Neural cell (in vitro differentiated cells): ENCODE results near the gene CARD6. TPM values are rescaled to one million over a fixed set of nuclear protein-coding genes. Genes with fewer than 3 reads are reported as not detected.
"Not testable (repeated sequence)": the region's sequence is repeated elsewhere in the genome, so short reads cannot be mapped to it uniquely, and the experiment has no call there.

Source experiments
- H2AFZ ChIP-seq: fragments of 200-600, 300-800 bp; sonication (generic), shearing (Covaris generic); 2 replicates; pipeline ENCODE4 v1.6.0; 2014; ENCODE audit warnings: low read depth, mild to moderate bottlenecking, antibody characterized with exemption, low read length, moderate library complexity
- H3F3A ChIP-seq: fragments of 200-600 bp; shearing (Covaris generic); 2 replicates; pipeline ENCODE4 v1.6.1; 2016; ENCODE audit warnings: mild to moderate bottlenecking, moderate library complexity, mixed read lengths, antibody characterized with exemption, low read length; ENCODE audit not compliant: insufficient read depth, poor library complexity, severe bottlenecking
- H3K27ac ChIP-seq: fragments of 200-600, 300-800 bp; sonication (generic), shearing (Covaris generic); 2 replicates; pipeline ENCODE4 v1.5.1; 2014; ENCODE audit warnings: mild to moderate bottlenecking, low read length, moderate library complexity
- H3K27me3 ChIP-seq: fragments of 300-800, 200-600 bp; sonication (generic), shearing (Covaris generic); 2 replicates; pipeline ENCODE4 v1.6.0; 2014; ENCODE audit warnings: mild to moderate bottlenecking, low read depth, low read length, moderate library complexity; ENCODE audit not compliant: insufficient read depth
- H3K36me3 ChIP-seq: fragments of 300-800, 200-600 bp; sonication (generic), shearing (Covaris generic); 2 replicates; pipeline ENCODE4 v1.5.1; 2014; ENCODE audit warnings: mild to moderate bottlenecking, antibody characterized with exemption, low read length, moderate library complexity; ENCODE audit not compliant: insufficient read depth
- H3K4me2 ChIP-seq: fragments of 300-800, 200-600 bp; sonication (generic), shearing (Covaris generic); 2 replicates; pipeline ENCODE4 v1.6.0; 2014; ENCODE audit warnings: mild to moderate bottlenecking, low read length
- H3K4me3 ChIP-seq: fragments of 300-800, 200-600 bp; sonication (generic), shearing (Covaris generic); 2 replicates; pipeline ENCODE4 v1.5.1; 2014; ENCODE audit warnings: mild to moderate bottlenecking, low read length, moderate library complexity
- H3K79me2 ChIP-seq: fragments of 200-600 bp; shearing (Covaris generic); replicated peaks from 2 replicates; pipeline ENCODE4 v1.6.0; 2014; ENCODE audit warnings: mild to moderate bottlenecking, low read length, moderate library complexity; ENCODE audit not compliant: insufficient read depth
- H3K9ac ChIP-seq: fragments of 300-800, 200-600 bp; sonication (generic), shearing (Covaris generic); 2 replicates; pipeline ENCODE4 v1.6.1; 2016; ENCODE audit warnings: mild to moderate bottlenecking, low read length, mixed read lengths
- H3K9me2 ChIP-seq: fragments of 200-600 bp; shearing (Covaris generic); 2 replicates; pipeline ENCODE4 v1.6.1; 2016; ENCODE audit warnings: mild to moderate bottlenecking, low read length, mixed read lengths; ENCODE audit not compliant: insufficient read depth
- H3K9me3 ChIP-seq: fragments of 200-600, 300-800 bp; sonication (generic), shearing (Covaris generic); 2 replicates; pipeline ENCODE4 v1.6.1; 2016; ENCODE audit warnings: mild to moderate bottlenecking, mixed run types, low read length, moderate library complexity, mixed read lengths
- H4K20me1 ChIP-seq: fragments of 200-600 bp; shearing (Covaris generic); 2 replicates; pipeline ENCODE4 v1.6.1; 2016; ENCODE audit warnings: mild to moderate bottlenecking, mixed run types; ENCODE audit not compliant: insufficient read depth
- EP300 ChIP-seq: fragments of 450-650 bp; conservative IDR thresholded peaks from 2 replicates; pipeline ENCODE4 v1.6.1; 2014; ENCODE audit warnings: antibody characterized with exemption, mild to moderate bottlenecking, moderate library complexity; ENCODE audit not compliant: poor library complexity, severe bottlenecking
- EZH2 ChIP-seq: fragments of 200-600, 300-800 bp; shearing (Covaris generic), sonication (generic); IDR thresholded peaks from 2 replicates; pipeline ENCODE4 v1.6.1; 2014; ENCODE audit warnings: antibody characterized with exemption, low read length, borderline replicate concordance, mild to moderate bottlenecking; ENCODE audit not compliant: insufficient read depth, poor library complexity, severe bottlenecking
- MXI1 ChIP-seq: fragments of 450-650 bp; conservative IDR thresholded peaks from 2 replicates; pipeline ENCODE4 v1.6.1; 2014; ENCODE audit warnings: antibody characterized with exemption, mild to moderate bottlenecking; ENCODE audit not compliant: poor library complexity, severe bottlenecking
- POLR2AphosphoS5 ChIP-seq: IDR thresholded peaks from 2 replicates; pipeline ENCODE4 v1.6.1; 2012
- RAD21 ChIP-seq: fragments of 450-650 bp; conservative IDR thresholded peaks from 2 replicates; pipeline ENCODE4 v1.6.1; 2014; ENCODE audit warnings: antibody characterized with exemption, mild to moderate bottlenecking, moderate library complexity
- SMC3 ChIP-seq: fragments of 450-650 bp; conservative IDR thresholded peaks from 2 replicates; pipeline ENCODE4 v1.6.1; 2014; ENCODE audit warnings: antibody characterized with exemption, mild to moderate bottlenecking, moderate library complexity; ENCODE audit not compliant: poor library complexity
- TAF1 ChIP-seq: IDR thresholded peaks from 2 replicates; pipeline ENCODE4 v1.6.1; 2012; ENCODE audit warnings: low read depth
- polyA plus RNA-seq: library from polyadenylated mRNA; depleted of rRNA; stranded (reverse); fragments of >200 nt; gene quantifications from 2 replicates; pipeline ENCODE4 v1.2.3, GENCODE V29; 2014
- TF ChIP-seq, protein P1 (sequence below): IDR thresholded peaks from 2 replicates; pipeline ENCODE4 v1.6.1; 2012; ENCODE audit warnings: borderline replicate concordance
- TF ChIP-seq, protein P2 (sequence below): fragments of 450-650 bp; IDR thresholded peaks from 2 replicates; pipeline ENCODE4 v1.5.1; 2014; ENCODE audit warnings: antibody characterized with exemption, mild to moderate bottlenecking, moderate library complexity; ENCODE audit not compliant: poor library complexity, severe bottlenecking

The CARD6 gene
- polyA plus RNA-seq, 1 donor from 2014 or later = 0.06 TPM

DNA sequence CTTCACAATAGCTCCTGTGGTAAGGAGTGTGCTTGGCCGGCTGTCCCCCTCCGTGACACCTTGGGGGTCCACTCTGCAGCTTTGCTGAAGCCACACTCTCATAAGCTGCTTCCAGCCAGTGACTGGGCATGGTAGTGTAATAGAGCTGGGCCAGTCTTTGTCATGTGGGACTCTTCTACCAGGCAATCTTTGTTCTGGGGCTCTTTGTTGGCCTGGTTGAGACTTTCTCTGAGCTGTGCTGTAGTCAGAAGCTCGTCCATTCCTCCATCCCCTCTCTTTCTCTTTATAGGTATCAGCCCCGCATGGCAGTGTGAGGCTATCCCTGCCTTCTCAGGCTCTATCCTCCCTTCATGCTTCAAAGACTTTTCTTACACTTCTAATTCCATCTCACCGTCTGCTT lies 25.7 kb downstream of the CARD6 start:
- H2AFZ ChIP-seq = no peak overlapping the region
- H3K79me2 ChIP-seq = no peaks in the 10 kb centered on the region
- no peaks in the 10 kb centered on the region for H3K9me2 ChIP-seq
- H3K4me3 ChIP-seq = no peak overlapping the region
- H3F3A ChIP-seq = no peaks in the 10 kb centered on the region
- no peak overlapping the region for H3K4me2 ChIP-seq
- no peak overlapping the region for H3K9ac ChIP-seq
- H3K36me3 ChIP-seq = no peaks in the 10 kb centered on the region
- TF ChIP-seq EP300 (no peak), RAD21 (no peak)
- no peaks in the 10 kb centered on the region for H3K9me3 ChIP-seq
- no peak overlapping the region for H3K27ac ChIP-seq
- H3K27me3 ChIP-seq = no peaks in the 10 kb centered on the region
- no peaks in the 10 kb centered on the region for H4K20me1 ChIP-seq

DNA sequence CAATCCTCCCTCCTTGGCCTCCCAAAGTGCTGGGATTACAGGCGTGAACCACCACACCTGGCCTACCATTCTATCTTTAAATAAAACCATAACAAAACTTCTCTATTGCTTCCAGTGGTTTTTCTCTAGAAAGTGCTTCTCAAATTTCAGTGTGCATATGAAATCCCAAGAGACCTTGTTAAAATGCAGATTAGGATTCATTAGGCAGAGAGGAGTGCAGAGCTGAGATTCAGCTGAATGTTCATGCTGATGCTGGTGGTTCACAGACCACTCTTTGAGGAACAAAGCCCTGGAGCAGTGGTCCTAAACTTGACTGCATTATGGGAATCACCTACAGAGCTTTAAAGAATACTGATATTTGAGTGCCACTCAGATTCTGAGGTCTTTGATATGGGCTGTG lies 28.2 kb downstream of the CARD6 start:
- Histone ChIP-seq H4K20me1 (no peaks in the 10 kb centered on the region), H3K27ac (no peak overlapping the region), H3F3A (no peaks in the 10 kb centered on the region), H2AFZ (no peak overlapping the region), H3K36me3 (no peaks in the 10 kb centered on the region), H3K9ac (no peak overlapping the region), H3K27me3 (no peaks in the 10 kb centered on the region), H3K79me2 (no peaks in the 10 kb centered on the region), H3K9me2 (no peaks in the 10 kb centered on the region), H3K9me3 (no peaks in the 10 kb centered on the region), H3K4me3 (no peak overlapping the region), H3K4me2 (no peak overlapping the region)
- no peak for TF ChIP-seq MXI1
- TF ChIP-seq, protein P1, sequence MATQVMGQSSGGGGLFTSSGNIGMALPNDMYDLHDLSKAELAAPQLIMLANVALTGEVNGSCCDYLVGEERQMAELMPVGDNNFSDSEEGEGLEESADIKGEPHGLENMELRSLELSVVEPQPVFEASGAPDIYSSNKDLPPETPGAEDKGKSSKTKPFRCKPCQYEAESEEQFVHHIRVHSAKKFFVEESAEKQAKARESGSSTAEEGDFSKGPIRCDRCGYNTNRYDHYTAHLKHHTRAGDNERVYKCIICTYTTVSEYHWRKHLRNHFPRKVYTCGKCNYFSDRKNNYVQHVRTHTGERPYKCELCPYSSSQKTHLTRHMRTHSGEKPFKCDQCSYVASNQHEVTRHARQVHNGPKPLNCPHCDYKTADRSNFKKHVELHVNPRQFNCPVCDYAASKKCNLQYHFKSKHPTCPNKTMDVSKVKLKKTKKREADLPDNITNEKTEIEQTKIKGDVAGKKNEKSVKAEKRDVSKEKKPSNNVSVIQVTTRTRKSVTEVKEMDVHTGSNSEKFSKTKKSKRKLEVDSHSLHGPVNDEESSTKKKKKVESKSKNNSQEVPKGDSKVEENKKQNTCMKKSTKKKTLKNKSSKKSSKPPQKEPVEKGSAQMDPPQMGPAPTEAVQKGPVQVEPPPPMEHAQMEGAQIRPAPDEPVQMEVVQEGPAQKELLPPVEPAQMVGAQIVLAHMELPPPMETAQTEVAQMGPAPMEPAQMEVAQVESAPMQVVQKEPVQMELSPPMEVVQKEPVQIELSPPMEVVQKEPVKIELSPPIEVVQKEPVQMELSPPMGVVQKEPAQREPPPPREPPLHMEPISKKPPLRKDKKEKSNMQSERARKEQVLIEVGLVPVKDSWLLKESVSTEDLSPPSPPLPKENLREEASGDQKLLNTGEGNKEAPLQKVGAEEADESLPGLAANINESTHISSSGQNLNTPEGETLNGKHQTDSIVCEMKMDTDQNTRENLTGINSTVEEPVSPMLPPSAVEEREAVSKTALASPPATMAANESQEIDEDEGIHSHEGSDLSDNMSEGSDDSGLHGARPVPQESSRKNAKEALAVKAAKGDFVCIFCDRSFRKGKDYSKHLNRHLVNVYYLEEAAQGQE = no peak
- no peak for TF ChIP-seq EZH2
- TF ChIP-seq SMC3 = no peak

DNA sequence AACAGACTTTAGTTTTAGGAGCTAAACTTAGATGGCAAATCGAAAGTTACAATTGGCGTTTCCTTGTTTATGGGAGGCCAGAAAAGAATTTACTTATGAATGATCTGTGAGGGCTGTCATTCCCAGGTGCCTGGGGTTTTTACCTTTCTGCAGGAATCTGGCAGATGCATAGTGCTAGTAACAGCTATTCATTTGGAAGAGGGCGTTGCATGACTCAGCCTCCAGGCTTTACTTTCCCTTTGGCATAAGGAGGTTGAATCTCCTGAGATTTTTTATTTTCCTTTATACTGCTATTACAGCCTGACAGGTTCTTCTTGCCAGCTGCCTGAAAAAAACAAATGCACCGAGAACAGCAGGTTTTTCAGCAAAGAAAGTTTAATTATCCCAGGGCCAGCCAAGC lies 30.0 kb downstream of the CARD6 start:
- Histone ChIP-seq H3K4me3 (no peak overlapping the region), H3K9ac (no peak overlapping the region), H3K27me3 (no peaks in the 10 kb centered on the region), H3F3A (no peaks in the 10 kb centered on the region), H3K9me2 (no peaks in the 10 kb centered on the region), H4K20me1 (no peaks in the 10 kb centered on the region), H3K4me2 (no peak overlapping the region), H2AFZ (no peak overlapping the region), H3K27ac (no peak overlapping the region), H3K79me2 (no peaks in the 10 kb centered on the region), H3K9me3 (no peaks in the 10 kb centered on the region), H3K36me3 (no peaks in the 10 kb centered on the region)
- TF ChIP-seq, protein P2, sequence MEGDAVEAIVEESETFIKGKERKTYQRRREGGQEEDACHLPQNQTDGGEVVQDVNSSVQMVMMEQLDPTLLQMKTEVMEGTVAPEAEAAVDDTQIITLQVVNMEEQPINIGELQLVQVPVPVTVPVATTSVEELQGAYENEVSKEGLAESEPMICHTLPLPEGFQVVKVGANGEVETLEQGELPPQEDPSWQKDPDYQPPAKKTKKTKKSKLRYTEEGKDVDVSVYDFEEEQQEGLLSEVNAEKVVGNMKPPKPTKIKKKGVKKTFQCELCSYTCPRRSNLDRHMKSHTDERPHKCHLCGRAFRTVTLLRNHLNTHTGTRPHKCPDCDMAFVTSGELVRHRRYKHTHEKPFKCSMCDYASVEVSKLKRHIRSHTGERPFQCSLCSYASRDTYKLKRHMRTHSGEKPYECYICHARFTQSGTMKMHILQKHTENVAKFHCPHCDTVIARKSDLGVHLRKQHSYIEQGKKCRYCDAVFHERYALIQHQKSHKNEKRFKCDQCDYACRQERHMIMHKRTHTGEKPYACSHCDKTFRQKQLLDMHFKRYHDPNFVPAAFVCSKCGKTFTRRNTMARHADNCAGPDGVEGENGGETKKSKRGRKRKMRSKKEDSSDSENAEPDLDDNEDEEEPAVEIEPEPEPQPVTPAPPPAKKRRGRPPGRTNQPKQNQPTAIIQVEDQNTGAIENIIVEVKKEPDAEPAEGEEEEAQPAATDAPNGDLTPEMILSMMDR = no peak
- TF ChIP-seq EZH2 (no peak), TAF1 (no peak), RAD21 (no peak), POLR2AphosphoS5 (no peak), MXI1 (no peak), SMC3 (no peak), EP300 (no peak)
- TF ChIP-seq, protein P1 = no peak

DNA sequence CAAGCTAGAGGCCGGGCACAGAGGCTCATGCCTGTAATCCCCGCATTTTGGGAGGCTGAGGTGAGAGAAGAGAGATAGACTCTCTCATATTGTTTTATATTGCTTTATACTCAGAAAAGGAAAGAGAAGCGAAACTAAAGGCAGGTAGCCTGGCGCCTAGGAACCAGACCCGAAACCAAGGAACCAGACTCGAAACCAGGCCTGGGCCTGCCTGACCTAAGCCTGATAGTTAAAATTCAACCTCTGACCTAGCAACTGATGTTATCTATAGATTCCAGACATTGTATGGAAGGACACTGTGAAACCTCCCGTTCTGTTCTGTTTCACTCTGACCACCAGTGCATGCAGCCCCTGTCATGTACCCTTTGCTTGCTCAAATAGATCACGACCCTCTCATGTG lies 31.1 kb downstream of the CARD6 start:
- H3K4me2 ChIP-seq = not testable (repeated sequence)

More for the DNA sequence above, 31.1 kb downstream of the CARD6 start:
- H3K79me2 ChIP-seq, H3K27ac ChIP-seq, H3K9ac ChIP-seq, H3K36me3 ChIP-seq, H3F3A ChIP-seq, H2AFZ ChIP-seq, H3K27me3 ChIP-seq, H3K9me3 ChIP-seq, H3K4me3 ChIP-seq, H4K20me1 ChIP-seq, H3K9me2 ChIP-seq: not testable (repeated sequence)
